HG03378 (cell line): Measurements from ENCODE around the gene SLAIN2.
"Not testable (repeated sequence)": the region's sequence is repeated elsewhere in the genome, so short reads cannot be mapped to it uniquely, and the experiment has no call there.

Experiments
- ATAC-seq: cut with Tn5 transposase; IDR thresholded peaks from one replicate; pipeline ENCODE4 v1.9.1; 2021; ENCODE audit warnings: mild to moderate bottlenecking, moderate library complexity; ENCODE audit not compliant: unreplicated experiment

Gene SLAIN2

DNA sequence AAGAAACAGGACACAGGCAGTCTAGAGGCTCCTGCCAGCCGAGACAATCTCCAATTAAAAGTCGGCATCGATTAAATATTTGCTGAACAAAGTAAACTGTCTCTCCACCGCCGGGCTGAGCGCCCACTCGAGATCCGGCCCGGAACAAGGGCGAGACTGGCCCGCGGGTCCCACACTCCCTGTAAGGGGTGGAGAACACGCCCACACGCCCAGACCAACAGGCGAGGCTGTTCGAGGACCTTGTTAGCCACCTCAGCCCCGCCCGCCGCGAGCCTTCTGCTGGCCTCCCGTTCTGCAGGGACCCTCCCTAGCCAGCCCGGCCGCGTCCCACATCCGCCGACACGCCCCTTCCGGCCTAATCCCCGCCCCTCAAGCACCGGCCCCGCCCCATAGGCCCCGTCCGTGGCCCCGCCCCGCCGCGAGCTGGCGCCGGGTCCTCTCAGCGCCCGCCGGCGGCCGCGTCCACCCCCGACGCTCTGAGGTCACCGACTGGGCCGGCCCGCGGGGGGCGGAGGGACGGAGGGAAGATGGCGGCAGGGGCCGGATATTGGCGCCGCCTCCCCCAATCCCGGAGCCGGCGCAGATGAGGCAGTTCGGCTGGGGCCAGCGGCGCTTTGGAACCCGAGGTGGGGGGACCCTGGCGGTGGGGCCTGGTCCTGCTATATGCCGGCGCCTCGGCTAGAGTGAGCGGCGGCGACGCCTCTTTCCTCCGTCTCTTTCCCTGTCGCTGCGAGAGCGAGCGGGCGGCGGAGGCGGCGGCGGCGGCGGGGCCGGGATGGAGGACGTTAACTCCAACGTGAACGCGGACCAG, at the start of gene SLAIN2:
Gene SLAIN2, plus strand, starts transcription at position 565 of the 811 bp plus-strand sequence. Its CDS starts 211 bp downstream, at position 776.
- ATAC-seq: peak; percentile 84

DNA sequence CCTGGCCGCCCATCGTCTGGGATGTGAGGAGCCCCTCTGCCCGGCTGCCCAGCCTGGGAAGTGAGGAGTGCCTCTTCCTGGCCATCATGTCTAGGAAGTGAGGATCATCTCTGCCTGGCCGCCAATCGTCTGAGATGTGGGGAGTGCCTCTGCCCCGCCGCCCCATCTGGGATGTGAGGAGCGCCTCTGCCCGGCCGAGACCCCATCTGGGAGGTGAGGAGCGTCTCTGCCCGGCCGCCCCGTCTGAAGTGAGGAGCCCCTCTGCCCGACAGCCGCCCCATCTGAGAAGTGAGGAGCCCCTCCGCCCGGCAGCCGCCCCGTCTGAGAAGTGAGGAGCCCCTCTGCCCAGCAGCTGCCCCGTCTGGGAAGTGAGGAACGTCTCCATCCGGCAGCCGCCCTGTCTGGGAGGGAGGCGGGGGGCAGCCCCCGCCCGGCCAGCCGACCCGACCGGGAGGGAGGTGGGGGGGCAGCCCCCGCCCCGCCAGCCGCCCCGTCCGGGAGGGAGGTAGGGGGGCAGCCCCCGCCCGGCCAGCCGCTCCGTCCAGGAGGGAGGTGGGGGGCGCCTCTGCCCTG, 49.0 kb upstream of the SLAIN2 start:
- ATAC-seq: not testable (repeated sequence)

DNA sequence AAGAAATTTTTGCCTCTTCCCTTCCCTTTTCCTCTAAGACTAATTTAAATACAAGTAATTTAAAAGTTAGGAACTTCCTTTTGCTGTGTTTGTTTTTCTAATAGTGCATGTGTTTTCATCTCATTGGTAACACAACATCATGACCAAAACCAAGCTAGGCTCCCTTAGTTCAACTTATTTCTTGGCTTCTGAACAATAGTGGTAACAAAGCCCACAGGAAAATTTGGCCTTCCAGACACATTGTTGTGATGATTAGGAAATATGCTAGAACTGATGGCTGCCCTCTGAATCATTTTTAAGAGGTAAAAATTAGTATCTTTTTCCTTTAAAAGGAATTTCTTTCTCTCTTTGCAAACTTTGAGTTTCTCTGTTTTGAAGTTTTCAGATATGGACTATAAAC, 46.2 kb upstream of the SLAIN2 start:
- ATAC-seq: no peak

DNA sequence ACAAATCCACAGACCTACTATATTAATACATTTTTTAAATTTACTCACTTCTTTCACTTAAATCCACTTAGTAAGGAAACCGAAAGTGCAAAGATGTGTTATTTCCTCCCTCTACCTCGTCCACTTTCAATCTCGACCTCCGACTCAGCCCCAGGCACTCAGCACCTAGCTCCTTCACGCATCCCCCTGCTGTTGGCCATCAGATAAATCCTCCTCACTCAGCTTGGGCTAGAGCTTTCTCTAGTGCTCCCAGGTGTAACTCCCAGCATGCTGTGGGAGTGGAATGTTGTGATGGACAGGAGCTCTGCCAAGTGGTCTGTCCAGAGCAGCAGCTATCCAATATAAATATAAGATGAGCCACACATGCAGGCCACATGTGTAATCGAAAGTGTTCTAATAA, 45.0 kb upstream of the SLAIN2 start:
- peak; percentile 90 for ATAC-seq

DNA sequence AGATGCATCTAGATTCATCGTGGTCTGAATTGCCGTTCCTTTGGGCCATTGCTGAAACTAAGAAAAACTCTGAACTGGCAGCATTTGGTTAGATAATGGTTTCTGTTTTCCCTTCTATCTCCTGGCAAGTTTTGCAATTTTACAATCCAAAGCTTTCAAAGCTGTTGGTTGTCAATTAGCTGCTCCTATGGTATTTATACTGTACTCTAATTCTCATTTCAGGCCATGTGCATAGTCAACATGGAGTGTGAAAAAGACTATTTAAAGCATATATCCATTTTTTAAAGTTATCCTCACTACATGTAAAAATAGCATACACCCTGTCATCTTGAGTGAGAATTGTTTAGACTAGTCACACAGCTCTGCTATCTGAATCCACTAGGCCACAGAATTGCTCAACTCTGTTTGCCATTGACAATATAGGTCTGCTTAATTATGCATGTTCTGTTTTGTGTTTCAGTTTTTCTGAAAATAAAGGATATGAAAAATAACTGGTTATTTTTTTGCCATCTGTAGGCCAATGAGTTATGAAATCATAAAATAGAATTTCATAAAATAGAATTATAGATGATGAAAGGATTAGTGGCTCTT, 44.0 kb upstream of the SLAIN2 start:
- no peak for ATAC-seq

DNA sequence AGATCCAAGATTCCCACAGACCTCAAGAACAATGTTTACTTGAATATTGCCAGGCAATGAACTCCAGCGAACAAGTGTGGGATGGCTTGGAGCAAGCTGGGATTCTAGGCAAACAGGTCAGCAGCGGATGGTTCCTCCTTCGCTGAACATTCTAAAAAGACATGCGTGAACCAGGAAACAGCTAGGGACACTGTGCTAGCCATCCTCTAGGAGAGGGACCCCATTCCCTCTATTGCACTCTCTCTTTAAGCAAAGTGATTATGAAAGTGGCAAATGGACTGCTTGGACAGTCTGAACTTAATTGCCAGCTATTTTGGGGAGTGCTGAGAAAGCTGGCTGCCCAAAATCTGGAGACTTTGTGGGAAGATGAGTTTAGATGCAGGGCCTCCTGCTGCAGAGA, 41.8 kb upstream of the SLAIN2 start:
- no peak for ATAC-seq

DNA sequence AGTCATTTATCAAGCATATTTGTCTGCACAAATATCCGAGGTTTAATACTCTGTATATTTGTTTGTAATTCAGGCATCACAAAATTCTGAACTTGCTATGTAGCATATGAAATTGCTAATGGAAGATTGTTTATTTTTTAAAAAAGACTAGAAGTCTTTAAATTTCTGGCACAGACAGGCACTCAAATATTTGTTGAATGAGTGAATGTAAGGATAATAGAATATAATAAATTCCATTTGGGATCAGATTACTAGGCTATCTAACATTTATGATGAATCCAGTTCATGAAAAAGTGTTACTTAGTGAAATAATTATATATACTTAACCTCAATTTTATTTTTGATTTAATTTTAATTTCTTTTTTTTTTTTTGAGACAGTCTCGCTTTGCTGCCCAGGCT, 41.3 kb upstream of the SLAIN2 start:
- no peak for ATAC-seq

DNA sequence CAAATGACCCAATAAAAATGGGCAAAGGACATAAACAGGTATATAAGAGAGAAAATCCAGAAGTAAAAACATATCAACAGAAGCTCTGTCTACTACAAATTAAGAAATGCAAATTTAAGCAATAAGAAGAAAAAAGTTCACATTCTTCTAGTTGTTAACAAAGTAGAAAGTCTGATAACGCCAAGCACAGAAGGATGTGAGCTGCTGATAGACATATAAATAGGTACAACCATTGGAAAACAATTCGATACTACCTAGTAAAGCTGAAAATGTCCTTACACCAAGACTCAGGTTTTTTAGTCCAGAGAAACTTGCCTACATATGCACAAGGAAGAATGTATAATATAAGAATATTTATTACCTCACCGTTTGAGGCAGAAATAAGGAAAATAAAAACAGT, 35.8 kb upstream of the SLAIN2 start:
- ATAC-seq: no peak

DNA sequence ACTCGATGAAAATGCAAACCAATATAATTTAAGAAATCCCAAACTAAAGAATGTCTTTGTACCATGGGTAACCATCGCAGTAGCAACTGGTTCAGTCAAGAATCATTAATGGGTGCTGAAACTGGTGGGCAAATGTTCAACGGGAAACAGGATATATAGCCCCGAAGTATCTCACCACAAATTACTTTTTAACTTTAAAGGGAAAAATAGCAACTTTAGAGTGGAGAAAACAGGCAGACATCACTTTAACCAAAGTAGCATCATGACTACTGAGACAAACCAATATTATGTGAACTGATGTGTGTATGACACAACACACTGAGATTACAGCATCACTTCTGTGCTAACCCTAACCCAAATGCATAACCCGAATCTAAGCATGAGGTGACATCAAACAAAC, 33.8 kb upstream of the SLAIN2 start:
- peak; percentile 85 for ATAC-seq

DNA sequence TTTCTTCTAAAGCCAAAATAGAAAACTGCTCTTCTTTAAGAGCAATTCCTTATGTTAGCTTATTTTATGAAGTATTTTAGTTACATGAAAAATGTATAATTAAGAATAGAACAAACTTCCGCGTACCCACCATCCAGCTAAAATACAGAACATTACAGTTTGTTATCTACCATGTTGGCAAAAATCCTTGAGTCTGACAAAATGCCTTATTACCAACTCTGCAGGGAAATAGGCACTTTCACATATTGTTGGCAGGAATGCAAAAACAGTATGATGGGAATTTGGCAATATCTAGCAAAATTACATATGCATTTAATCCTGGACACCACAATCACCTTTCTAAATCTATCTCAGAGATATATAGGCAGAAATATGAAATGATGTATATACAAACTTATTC, 32.4 kb upstream of the SLAIN2 start:
- ATAC-seq: no peak

DNA sequence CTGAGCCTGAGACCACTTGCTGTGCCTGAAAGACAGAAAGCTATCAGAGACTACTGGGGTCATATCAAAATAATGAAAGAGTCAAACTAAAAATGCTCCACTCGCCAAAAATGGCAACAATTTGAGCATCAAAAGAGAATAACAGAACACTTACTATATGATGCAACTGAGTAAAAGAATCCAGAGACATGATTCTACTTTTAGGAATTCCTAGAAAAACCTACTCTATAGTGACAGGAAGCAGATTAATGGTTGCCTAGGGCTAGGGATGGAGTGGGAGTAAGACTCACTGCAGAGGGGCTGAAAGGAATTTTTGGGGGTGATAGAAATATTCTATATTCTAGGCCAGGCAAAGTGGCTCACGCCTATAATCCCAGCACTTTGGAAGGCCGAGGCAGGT, 29.4 kb upstream of the SLAIN2 start:
- ATAC-seq: no peak

DNA sequence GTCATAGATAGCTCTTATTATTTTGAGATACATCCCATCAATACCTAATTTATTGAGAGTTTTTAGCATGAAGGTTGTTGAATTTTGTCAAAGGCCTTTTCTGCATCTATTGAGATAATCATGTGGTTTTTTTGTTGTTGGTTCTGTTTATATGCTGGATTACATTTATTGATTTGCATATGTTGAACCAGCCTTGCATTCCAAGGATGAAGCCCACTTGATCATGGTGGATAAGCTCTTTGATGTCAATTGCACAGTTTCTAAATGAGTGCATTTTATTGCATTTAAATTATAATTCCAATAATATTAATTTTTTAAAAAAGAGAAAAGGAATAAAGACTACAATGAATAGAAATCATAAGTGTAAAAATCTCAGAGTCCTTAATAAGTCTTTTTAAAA, 26.6 kb upstream of the SLAIN2 start:
- ATAC-seq: not testable (repeated sequence)

DNA sequence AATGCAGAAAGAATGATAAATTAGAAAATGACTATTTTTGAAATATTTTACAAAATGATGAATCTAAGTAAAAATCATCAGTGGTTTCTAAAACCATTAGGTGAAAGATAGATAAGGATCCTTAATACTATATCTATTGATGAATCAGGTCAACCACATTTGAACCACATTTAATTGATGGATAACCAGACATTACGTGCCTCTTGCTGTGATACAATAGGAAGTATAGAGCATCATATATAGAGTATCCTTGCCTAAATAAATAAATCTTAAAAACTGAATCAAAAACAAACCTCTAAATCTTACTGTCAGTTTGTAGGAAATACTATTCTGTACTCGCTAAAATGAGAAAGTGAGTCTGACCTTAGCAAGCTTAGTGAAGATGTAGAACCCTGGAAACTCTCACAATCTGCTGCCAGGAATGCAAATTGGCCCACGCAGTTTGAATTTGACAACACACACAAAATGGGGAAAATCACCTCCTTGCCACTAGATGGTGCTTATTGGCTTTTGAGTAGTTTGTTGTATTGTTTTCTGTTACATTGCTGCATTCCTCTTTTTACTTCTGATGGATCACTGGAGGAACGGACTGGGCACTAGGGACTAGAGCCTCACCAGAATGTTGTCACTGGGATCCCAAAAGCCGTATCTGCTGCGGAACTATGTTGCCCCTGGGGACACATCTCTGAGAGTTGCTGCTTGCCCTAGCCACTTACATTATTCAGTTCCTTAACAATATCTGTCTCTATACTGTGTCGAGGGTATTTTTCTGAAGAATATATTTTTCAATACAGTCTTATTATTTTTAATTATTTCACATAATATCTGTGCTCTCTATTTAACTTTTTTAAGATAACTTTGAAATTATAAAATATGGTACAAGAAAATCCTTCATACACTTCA, 25.4 kb upstream of the SLAIN2 start:
- ATAC-seq: peak; percentile 86

DNA sequence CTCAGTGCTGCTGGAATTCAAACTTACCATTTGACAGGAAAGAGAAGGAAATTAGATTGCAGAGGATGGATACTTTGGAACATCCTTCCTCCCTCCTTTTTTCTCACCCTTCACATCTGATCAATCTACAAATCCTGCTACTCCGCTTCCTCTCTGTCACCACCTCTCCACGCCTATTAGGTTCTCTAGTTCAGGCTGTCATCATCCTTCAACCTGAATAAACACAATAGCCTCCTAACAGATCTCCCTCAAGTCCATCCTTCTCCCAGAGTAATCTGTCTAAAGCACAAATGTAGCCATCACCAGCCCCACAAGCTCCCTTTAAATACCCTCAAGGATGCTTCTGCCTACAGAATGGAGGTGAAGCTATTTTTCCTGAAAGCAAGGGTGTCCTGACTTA, 20.0 kb upstream of the SLAIN2 start:
- ATAC-seq: no peak

DNA sequence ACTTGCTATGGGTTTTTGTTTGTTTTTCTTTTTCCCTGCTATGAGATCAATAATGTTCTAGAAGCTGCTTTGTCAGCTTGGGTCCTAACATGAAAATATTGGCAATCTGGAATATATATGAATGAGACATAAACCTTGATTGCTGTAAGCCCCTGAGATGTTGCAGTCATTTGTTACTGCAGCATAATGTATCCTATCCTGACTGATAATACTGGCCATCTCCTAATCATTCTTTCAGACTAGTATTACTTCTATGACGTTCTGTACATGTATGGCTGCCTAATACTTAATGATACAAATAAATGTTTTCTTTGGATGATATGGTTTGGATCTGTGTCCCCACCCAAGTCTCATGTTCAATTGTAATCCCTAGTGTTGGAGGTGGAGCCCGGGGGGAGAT, 19.3 kb upstream of the SLAIN2 start:
- no peak for ATAC-seq

DNA sequence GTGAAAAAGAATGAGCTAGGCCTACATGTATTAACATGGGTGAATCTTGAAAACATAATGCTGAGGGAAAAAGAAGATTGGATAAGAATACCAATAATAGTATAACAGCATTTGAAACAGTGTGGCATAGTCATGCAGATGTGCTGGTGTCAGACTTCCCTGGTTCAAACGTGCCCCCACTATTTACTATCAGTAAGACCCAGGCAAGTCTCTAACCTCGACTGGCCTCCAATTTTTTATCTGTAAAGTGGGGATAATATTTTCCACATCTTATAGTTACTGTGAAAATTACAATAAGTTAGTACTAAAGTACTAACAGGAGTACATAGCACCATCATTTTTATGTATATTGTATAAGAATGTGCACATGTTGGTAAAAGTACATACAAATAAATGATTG, 17.0 kb upstream of the SLAIN2 start:
- ATAC-seq: no peak

DNA sequence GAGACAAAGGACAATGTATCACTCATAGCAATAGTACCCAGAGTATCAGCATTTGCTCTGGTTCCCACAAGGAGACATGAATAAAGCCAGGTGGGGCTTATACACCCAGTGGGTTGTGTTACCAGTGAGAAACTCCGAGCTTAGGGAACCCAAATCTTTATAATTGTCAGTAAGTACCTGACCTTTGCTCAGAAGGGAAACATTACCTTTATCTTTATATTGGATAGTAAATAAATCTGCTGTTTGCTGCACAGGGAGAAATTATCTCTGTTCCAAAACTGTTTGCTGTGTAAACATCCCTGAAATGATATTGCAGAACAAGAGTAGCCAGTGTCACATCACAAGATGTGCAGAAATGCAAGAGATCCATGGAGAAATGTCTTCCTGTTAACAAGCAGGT, 12.1 kb upstream of the SLAIN2 start:
- no peak for ATAC-seq

DNA sequence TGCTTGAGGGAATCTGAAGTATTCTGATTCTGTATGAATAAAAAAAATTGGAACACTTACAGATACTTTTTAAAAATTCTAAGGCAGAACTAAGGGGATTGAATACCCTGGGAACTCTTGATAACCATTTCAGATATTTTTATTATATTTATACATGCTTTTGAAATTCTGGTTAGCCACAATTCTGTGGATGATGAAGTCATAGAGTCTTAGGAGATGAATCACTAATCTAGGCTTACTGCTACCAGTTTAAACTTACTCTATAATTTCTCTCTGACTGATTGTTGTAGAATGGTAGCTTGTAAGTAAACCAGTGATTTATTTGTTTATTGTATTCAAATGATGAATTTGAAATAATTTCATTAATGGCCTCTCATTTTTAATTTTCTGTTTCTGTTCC, 11.4 kb upstream of the SLAIN2 start:
- ATAC-seq: no peak

DNA sequence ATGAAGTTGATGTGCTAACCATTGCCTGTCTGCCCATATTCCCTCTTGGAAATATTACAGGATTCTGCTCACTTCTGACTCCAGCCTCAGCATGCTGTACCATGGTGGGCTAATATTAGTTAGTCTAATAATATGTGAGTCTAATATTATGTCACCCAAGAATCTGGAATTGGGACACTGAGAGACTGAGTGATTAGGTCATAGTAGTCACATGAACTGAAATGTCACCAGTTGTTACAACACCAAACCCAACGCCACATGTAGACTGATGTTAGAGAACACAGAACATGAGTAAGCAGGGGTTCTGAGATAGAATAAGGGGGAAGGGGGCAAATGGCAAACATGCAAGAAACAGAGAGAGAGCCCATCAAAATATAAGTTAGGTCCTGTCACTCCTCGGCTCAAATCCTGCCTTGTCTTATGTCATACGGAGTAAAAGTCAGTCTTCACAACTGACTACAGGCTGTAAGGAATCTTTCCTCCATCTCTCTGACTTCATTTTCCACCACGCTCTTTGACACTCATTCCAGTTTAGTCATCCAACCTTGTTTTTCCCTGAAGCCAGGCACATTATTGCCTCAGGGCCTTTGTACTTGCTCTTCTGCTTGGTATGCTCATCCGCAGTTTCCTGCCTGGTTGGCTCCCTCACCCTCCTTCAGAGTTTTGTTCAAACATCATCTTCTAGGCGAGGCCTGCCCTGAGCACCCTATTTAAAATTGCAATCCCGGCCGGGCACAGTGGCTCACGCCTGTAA, 9.6 kb upstream of the SLAIN2 start:
- ATAC-seq: no peak

DNA sequence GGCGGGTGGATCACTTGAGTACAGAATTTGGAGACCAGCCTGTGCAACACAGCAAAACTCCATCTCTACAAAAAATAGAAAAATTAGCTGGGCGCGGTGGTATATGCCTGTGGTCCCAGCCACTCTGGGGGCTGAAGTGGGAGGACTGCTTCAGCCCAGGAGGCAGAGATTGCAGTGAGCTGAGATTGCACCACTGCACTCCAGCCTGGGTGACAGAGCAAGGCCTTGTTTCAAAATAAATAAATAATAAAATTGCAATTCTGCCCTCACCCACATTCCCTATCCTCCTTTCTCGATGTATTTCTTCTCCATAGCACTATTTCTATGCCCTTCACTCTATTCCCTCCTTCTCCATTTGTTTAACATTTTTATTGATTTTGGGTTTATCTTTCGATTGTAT, 8.7 kb upstream of the SLAIN2 start:
- ATAC-seq: no peak

DNA sequence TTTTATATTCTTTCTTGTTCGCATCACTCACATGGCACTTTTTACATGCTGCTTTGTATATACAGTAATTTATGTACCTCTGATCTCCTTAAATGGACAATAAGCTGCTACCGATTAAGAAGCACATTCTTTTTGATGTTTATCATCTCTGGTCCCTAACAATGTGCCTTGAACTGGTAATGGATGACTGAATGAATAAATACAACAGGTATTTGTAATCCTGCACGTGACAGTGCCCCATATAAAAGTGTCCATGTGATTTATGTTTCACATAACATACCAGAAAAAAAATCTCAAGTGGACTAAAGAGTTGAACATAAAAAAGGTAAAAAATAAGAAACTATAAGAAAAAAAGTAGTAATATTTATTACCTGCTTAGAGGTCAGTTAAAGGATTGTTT, 7.7 kb upstream of the SLAIN2 start:
- no peak for ATAC-seq
